ENCODE measurements around the gene RRP1. TPM values are rescaled to one million over a fixed set of nuclear protein-coding genes. Genes with fewer than 3 reads are reported as not detected.
"Not testable (repeated sequence)": the region's sequence is repeated elsewhere in the genome, so short reads cannot be mapped to it uniquely, and the experiment has no call there.

Gene RRP1
- total RNA-seq, 1 donor, result 16.8 TPM

DNA sequence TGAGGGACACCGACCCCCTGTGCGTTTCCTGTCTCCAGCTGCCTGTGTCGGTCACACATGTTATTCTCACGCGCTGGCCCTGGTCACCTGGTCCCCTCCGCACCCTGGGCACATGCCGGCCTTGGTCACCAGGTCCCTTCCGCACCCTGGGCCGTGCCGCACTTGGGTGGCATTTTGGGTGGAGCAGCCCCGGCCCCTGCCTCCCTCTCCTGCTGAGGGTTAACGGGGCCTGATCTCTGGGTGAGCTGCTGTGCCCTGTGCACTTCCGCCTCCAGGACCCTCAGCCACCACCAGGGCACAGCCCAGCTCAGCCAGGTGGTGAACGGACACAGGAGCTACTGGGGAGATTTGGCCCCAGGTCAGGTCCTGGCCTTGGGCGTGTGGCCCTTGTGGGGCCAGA is 26.6 kb downstream of the RRP1 start:
- H3K4me3 ChIP-seq (ENCODE audit: low read depth, low read length), result no peak overlapping the region
- TF ChIP-seq, protein P1, sequence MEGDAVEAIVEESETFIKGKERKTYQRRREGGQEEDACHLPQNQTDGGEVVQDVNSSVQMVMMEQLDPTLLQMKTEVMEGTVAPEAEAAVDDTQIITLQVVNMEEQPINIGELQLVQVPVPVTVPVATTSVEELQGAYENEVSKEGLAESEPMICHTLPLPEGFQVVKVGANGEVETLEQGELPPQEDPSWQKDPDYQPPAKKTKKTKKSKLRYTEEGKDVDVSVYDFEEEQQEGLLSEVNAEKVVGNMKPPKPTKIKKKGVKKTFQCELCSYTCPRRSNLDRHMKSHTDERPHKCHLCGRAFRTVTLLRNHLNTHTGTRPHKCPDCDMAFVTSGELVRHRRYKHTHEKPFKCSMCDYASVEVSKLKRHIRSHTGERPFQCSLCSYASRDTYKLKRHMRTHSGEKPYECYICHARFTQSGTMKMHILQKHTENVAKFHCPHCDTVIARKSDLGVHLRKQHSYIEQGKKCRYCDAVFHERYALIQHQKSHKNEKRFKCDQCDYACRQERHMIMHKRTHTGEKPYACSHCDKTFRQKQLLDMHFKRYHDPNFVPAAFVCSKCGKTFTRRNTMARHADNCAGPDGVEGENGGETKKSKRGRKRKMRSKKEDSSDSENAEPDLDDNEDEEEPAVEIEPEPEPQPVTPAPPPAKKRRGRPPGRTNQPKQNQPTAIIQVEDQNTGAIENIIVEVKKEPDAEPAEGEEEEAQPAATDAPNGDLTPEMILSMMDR (IDR thresholded peaks at IDR 0.05; ENCODE audit: insufficient read depth, low read depth, low read length), result no peak
- no peak for DNase-seq (ENCODE audit: low read depth)

DNA sequence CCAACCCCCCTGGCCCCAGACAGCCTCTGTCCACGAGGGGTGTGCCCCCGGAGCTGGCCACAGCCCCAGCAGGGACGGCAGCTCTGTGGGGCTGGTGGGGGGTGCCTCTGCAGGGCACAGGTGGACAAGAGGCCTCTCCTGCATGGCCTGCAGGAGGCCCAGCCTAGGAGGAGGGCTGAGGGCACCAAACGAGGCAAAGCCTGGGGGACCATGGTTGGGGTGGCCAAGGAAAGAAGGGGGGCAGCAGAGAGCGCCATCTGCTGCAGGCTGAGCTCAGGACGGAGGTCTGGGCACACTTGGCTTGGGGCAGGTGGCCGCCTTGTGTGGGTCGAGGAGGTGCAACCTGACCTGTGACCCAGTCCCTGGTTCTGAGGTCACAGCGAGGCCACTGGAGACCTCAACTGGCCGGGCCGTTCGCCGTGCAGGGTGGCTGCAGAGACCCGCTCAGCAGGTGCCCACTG is 27.3 kb downstream of the RRP1 start:
- H3K4me3 ChIP-seq (ENCODE audit: low read depth, low read length), result no peak overlapping the region
- no peak for DNase-seq (ENCODE audit: low read depth)
- TF ChIP-seq, protein P1 (IDR thresholded peaks at IDR 0.05; ENCODE audit: insufficient read depth, low read depth, low read length), result no peak

DNA sequence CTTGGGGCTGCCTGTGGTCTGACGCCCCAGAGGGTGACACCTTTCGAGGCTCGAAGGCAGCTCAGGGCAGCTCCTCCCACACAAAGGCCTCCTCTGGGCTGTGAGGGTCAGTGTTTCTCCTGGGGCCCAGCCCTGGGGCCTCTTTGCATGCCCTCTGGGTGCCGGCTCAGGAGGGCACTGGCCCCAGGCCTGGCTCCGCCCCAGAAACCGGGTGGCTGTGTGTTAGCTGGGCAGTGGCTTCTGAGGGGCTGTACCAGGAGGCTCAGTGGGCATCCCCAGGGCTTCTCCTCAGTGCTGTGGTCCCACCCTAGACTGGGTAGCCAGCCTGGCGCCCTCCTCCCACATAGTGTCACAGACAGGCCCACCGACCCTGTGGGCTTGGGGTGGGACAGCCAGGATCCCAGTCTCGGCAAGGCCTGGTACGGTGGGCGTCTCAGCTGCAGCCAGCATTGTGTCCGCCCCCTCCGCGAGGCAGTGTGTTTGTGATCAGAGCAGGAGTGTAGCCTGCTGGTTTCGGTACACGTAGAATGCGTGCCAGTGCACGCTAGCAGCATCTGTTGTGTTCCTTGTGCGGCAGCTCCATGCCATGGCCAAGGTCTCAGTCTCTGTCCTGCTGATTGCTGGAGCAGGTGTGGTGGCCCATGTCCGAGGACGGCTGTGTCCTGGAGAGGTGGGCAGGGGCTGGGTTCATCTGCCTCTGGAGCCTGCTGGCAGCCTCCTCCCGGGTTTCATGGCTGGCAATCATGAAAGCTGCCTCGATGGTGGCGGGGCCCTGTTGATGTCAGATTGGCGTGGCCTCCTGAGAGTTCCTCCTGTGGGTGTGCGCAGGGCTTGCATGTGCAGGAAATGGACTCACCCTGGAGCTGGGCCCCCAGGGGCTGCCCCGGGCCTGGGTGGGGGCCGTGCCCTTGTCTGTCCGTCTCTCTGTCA is 28.0 kb downstream of the RRP1 start:
- DNase-seq (ENCODE audit: low read depth), result no peak
- TF ChIP-seq, protein P1 (IDR thresholded peaks at IDR 0.05; ENCODE audit: insufficient read depth, low read depth, low read length), result no peak
- no peak overlapping the region for H3K4me3 ChIP-seq (ENCODE audit: low read depth, low read length)

DNA sequence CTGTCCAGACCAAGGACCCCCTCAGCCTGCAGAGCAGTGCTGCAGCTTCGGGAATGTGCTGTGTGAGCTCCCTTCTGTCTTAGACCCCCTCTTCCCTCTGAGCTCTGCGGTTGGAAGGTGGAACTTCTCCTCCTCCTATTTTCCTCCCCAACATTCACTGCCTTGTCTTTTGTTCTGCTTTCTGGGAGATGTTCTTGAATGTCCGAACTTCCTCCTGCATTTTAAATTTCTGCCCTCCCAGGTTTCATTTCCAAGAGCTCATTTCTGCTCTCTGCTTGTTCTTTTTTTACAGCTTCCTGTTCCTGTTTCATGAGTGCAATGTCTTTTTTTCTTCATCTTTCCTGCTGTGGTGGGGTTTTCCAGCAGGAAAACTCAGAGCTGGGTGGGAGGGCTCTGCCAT is 29.3 kb downstream of the RRP1 start:
- no peak for DNase-seq (ENCODE audit: low read depth)
- TF ChIP-seq, protein P1 (IDR thresholded peaks at IDR 0.05; ENCODE audit: insufficient read depth, low read depth, low read length), result no peak

DNA sequence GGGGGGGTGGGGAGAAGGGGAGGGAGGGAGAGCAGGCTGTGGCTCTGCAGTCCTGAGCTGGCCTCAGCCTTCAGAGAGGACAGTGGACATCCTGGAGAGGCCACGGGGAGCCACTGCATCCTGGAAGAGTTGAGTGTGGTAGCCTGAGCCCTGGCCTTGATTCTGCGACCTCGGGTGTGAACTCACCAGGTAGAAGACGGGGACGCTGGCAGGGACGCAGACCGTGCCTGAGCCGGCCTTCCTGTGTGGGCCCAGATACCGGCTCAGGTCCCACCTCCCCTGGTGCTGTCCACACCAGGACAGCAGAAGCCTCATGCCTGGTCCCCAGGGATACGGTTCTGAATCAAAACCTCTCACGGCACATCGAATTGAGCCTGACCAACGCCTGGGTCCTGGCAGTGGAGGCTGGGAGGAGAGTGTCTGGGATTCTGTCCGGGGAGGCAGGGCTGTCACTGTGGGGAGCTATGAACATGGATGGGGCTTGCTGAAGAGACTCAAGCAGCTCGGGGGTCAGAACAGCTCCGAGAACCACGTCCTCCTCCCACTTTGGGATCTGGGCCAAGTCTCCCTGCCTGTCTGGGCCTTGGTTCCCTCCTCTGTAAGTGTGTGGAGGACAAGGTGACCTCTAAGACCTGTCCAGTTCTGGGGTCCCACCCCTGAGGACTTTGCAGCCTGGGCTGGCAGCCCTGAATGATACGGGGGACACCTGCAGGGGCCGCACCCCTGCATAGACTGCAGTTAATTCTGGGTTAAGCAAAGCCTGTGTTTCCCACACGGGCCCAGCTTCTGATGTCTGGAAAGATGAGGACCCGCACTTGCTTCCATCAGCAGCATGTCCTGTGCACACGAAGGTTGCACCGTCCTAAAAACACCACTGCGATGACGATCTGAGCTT is 30.4 kb downstream of the RRP1 start:
- TF ChIP-seq, protein P1 (IDR thresholded peaks at IDR 0.05; ENCODE audit: insufficient read depth, low read depth, low read length), result no peak
- H3K4me3 ChIP-seq (ENCODE audit: low read depth, low read length), result no peak overlapping the region
- DNase-seq (ENCODE audit: low read depth), result no peak

More for the DNA sequence above, 29.3 kb downstream of the RRP1 start:
- no peak overlapping the region for H3K4me3 ChIP-seq (ENCODE audit: low read depth, low read length)

DNA sequence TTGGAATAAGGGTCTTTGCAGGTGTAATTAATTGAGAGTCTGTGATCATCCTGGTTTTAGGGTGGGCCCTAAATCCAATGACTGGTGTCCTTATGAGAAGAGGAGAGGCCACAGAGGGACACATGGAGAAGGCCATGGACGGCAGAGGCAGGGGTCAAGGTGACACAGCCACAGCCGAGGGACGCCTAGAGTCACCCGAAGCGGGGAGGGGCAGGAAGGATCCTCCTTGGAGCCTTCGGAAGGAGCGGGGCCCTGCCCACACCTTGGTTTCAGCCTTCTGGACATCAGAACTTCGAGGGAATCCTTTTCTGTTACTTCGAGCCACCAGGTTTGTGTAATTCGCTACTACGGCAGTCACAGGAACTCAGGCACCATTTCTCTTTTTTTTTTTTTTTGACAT is 31.1 kb downstream of the RRP1 start:
- TF ChIP-seq, protein P1 (IDR thresholded peaks at IDR 0.05; ENCODE audit: insufficient read depth, low read depth, low read length), result no peak
- H3K4me3 ChIP-seq (ENCODE audit: low read depth, low read length), result no peak overlapping the region
- DNase-seq (ENCODE audit: low read depth), result no peak

DNA sequence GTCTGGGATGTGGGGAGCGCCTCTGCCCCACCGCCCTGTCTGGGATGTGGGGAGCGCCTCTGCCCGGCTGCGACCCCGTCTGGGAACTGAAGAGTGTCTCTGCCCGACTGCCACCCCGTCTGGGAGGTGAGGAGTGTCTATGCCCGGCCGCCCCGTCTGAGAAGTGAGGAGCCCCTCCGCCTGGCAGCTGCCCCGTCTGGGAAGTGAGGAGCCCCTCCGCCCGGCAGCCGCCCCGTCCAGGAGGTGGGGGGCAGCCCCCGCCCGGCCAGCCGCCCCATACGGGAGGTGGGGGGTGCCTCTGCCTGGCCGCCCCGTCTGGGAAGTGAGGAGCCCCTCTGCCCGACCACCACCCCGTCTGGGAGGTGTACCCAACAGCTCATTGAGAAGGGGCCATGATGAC is 32.8 kb downstream of the RRP1 start:
- not testable (repeated sequence) for DNase-seq (ENCODE audit: low read depth); H3K4me3 ChIP-seq (ENCODE audit: low read depth, low read length)

DNA sequence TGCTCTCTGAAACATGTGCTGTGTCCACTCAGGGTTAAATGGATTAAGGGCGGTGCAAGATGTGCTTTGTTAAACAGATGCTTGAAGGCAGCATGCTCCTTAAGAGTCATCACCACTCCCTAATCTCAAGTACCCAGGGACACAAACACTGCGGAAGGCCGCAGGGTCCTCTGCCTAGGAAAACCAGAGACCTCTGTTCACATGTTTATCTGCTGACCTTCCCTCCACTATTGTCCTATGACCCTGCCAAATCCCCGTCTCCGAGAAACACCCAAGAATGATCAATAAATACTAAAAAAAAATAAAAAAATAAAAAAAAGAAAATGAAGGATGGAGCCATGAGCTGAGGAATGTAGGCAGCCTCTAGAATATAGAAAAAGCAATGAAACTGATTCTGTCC is 33.4 kb downstream of the RRP1 start:
- DNase-seq (ENCODE audit: low read depth); H3K4me3 ChIP-seq (ENCODE audit: low read depth, low read length): not testable (repeated sequence)

All from fibroblast of villous mesenchyme (primary cell).